Mucosa of rectum (tissue), 2 donors: Measurements from ENCODE around the gene GOLIM4.

ENCODE experiments used
- H3K27ac ChIP-seq, 2 donors: one replicate each; pipeline ENCODE4 v1.7.0; 2013; ENCODE audit warnings: inconsistent platforms in 2 of 2, low read depth in 2 of 2, low read length in 2 of 2
- H3K27me3 ChIP-seq, 2 donors: one replicate each; pipeline ENCODE4 v1.7.0; 2013; ENCODE audit warnings: low read length in 2 of 2; ENCODE audit not compliant: control insufficient read depth in 2 of 2, insufficient read depth in 2 of 2
- H3K36me3 ChIP-seq, 2 donors: one replicate each; pipeline ENCODE4 v1.7.0; 2013; ENCODE audit warnings: low read length in 2 of 2; ENCODE audit not compliant: control insufficient read depth in 2 of 2, insufficient read depth in 2 of 2
- H3K4me1 ChIP-seq, 2 donors: one replicate each; pipeline ENCODE4 v1.7.0; 2013; ENCODE audit warnings: low read length in 2 of 2, mild to moderate bottlenecking in 1 of 2; ENCODE audit not compliant: control insufficient read depth in 2 of 2, insufficient read depth in 2 of 2
- H3K4me3 ChIP-seq, 2 donors: one replicate each; pipeline ENCODE4 v1.7.0; 2013; ENCODE audit warnings: low read length in 2 of 2
- H3K9ac ChIP-seq, 2 donors: one replicate each; pipeline ENCODE4 v1.7.0; 2013; ENCODE audit warnings: low read length in 2 of 2, low read depth in 1 of 2, mild to moderate bottlenecking in 1 of 2
- H3K9me3 ChIP-seq, 2 donors: one replicate each; pipeline ENCODE4 v1.7.0; 2013; ENCODE audit warnings: low read length in 2 of 2; ENCODE audit not compliant: control insufficient read depth in 2 of 2
- donor health status: healthy.
- donor health status: Normal muscosa, but diverticular disease.

The GOLIM4 gene

GRCh38 chr3:168006584-168006983, 89.1 kb downstream of the GOLIM4 start:
- no peak overlapping the region for H3K27ac ChIP-seq
- H3K4me3 ChIP-seq, result no peak overlapping the region
- peaks cover 13 to 15% of the 10 kb centered on the region in 2 donors for H3K36me3 ChIP-seq
- no peaks in the 10 kb centered on the region for H3K9me3 ChIP-seq
- H3K4me1 ChIP-seq, result no peaks in the 10 kb centered on the region
- no peak overlapping the region for H3K9ac ChIP-seq
- no peaks in the 10 kb centered on the region for H3K27me3 ChIP-seq

- H3K27ac ChIP-seq, result no peak overlapping the region
Measured at GRCh38 chr3:168003911-168004310, 91.8 kb downstream of the GOLIM4 start.

GRCh38 chr3:168002786-168003368, 92.8 kb downstream of the GOLIM4 start:
- Histone ChIP-seq H3K36me3 (no peaks in the 10 kb centered on the region), H3K9ac (no peak overlapping the region), H3K4me1 (no peaks in the 10 kb centered on the region), H3K4me3 (no peak overlapping the region), H3K9me3 (no peaks in the 10 kb centered on the region), H3K27me3 (no peaks in the 10 kb centered on the region), H3K27ac (peak overlapping the region in 1 of 2 donors; percentile 50)

More at GRCh38 chr3:168003911-168004310, 91.8 kb downstream of the GOLIM4 start:
- no peak overlapping the region for H3K4me3 ChIP-seq
- no peaks in the 10 kb centered on the region for H3K9me3 ChIP-seq
- no peaks in the 10 kb centered on the region for H3K27me3 ChIP-seq
- no peaks in the 10 kb centered on the region for H3K4me1 ChIP-seq
- no peaks in the 10 kb centered on the region for H3K36me3 ChIP-seq
- no peak overlapping the region for H3K9ac ChIP-seq

GRCh38 chr3:168001244-168001643, 94.5 kb downstream of the GOLIM4 start:
- Histone ChIP-seq H3K9ac (no peak overlapping the region), H3K4me3 (no peak overlapping the region), H3K9me3 (no peaks in the 10 kb centered on the region), H3K36me3 (no peaks in the 10 kb centered on the region), H3K27me3 (no peaks in the 10 kb centered on the region), H3K4me1 (no peaks in the 10 kb centered on the region), H3K27ac (no peak overlapping the region)

DNA sequence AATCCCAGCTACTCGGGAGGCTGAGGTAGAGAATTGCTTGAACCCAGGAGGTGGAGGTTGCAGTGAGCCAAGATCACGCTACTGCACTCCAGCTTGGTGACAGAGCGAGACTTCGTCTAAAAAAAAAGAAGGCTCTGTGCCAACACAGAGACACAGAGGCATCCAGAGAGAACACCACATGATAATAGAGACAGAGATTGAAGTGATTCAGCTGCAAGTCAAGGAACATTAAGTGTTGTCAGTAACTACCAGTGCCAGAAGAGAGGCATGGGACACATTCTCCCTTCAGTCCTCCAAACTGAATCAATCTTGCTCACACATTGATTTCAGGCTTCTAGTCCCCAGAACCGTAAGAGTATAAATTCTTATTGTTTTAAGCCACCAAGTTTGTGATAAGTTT, 97.5 kb downstream of the GOLIM4 start:
- Histone ChIP-seq H3K27me3 (no peaks in the 10 kb centered on the region), H3K27ac (no peak overlapping the region)

GRCh38 chr3:167996514-167996913, 99.2 kb downstream of the GOLIM4 start:
- H3K27ac ChIP-seq, result no peak overlapping the region
- no peaks in the 10 kb centered on the region for H3K27me3 ChIP-seq
- H3K9ac ChIP-seq, result no peak overlapping the region
- no peaks in the 10 kb centered on the region for H3K9me3 ChIP-seq
- peaks cover 6 to 15% of the 10 kb centered on the region in 2 donors for H3K4me1 ChIP-seq
- no peaks in the 10 kb centered on the region for H3K36me3 ChIP-seq
- H3K4me3 ChIP-seq, result no peak overlapping the region

More for the DNA sequence above, 97.5 kb downstream of the GOLIM4 start:
- no peak overlapping the region for H3K9ac ChIP-seq
- H3K9me3 ChIP-seq, result no peaks in the 10 kb centered on the region
- no peaks in the 10 kb centered on the region for H3K36me3 ChIP-seq
- peaks cover 0 to 2% of the 10 kb centered on the region in 2 donors for H3K4me1 ChIP-seq
- no peak overlapping the region for H3K4me3 ChIP-seq

DNA sequence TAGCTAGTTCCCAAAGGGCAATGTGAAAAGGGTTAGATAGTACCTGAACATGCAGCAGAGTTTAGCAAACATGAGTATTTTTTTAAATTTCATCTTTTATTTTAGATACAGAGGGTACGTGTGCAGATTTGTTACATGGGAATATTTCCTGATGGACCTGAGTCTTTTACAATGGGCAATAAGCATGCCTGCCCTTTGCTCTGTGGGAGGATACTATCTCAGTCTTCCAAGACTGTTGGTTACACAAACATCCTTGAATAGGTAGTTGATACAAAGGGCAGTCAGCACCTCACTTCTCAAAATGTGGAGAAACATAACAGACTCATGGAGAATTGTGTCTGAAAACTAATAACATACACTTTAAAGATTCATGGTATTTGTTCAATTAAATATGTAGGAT, 103.3 kb downstream of the GOLIM4 start:
- Histone ChIP-seq H3K27ac (peak overlapping the region; percentile 46 to 57), H3K9ac (no peak overlapping the region), H3K4me3 (peak overlapping the region; percentile 11 to 34), H3K4me1 (peaks cover 8 to 23% of the 10 kb centered on the region in 2 donors), H3K27me3 (no peaks in the 10 kb centered on the region), H3K9me3 (no peaks in the 10 kb centered on the region), H3K36me3 (no peaks in the 10 kb centered on the region)

GRCh38 chr3:167991213-167991612, 104.5 kb downstream of the GOLIM4 start:
- no peaks in the 10 kb centered on the region for H3K9me3 ChIP-seq
- H3K27me3 ChIP-seq, result no peaks in the 10 kb centered on the region
- no peak overlapping the region for H3K4me3 ChIP-seq
- peak overlapping the region in 1 of 2 donors; percentile 57 for H3K27ac ChIP-seq
- no peaks in the 10 kb centered on the region for H3K36me3 ChIP-seq
- no peak overlapping the region for H3K9ac ChIP-seq
- H3K4me1 ChIP-seq, result peaks cover 8 to 23% of the 10 kb centered on the region in 2 donors

DNA sequence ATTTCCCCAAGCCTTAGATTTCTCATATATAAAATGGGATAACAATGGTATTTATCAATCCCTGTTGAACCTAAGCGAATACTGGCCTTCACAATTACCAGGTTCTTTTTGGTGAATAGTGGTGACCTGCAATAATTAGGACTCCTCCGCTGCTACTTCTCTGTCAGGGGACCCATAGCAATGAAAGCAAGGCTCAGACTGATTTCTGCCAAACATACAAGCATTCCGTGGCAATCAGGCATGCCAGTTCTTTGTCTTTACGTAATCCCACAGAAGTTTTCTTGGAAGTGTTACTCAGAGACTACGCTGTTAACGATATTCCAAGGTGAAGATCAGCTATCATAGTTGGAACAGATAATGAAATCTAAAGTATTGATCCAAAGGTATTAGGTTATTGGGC, 105.7 kb downstream of the GOLIM4 start:
- no peaks in the 10 kb centered on the region for H3K27me3 ChIP-seq
- no peaks in the 10 kb centered on the region for H3K9me3 ChIP-seq
- H3K9ac ChIP-seq, result no peak overlapping the region
- H3K27ac ChIP-seq, result no peak overlapping the region
- no peaks in the 10 kb centered on the region for H3K36me3 ChIP-seq
- H3K4me1 ChIP-seq, result peaks cover 8 to 23% of the 10 kb centered on the region in 2 donors
- no peak overlapping the region for H3K4me3 ChIP-seq

GRCh38 chr3:167989066-167989465, 106.7 kb downstream of the GOLIM4 start:
- Histone ChIP-seq H3K36me3 (no peaks in the 10 kb centered on the region), H3K9ac (no peak overlapping the region), H3K27me3 (no peaks in the 10 kb centered on the region), H3K4me1 (peaks cover 8 to 23% of the 10 kb centered on the region in 2 donors), H3K9me3 (no peaks in the 10 kb centered on the region), H3K27ac (no peak overlapping the region), H3K4me3 (no peak overlapping the region)
